CD4-positive, CD25-positive, alpha-beta regulatory T cell (primary cell): ENCODE measurements around the gene UBE2Q2. TPM values are rescaled to one million over a fixed set of nuclear protein-coding genes. Genes with fewer than 3 reads are reported as not detected.

ENCODE experiments used
- ATAC-seq, 2 donors: fragments of 150-1000 bp; cut with Tn5 transposase; one replicate each; pipeline ENCODE4 v1.10.0; 2021; ENCODE audit warnings: low read depth in 2 of 2, moderate number of reproducible peaks in 2 of 2, moderate library complexity in 1 of 2
- DNase-seq, 3 donors: peaks; one replicate each; pipeline versions ENCODE4 v3.0.0 to v3.0.0-alpha.2; 2012 to 2022; ENCODE audit warnings: mixed read lengths in 1 of 3
- H3K27ac ChIP-seq: one replicate; pipeline ENCODE4 v1.7.0; 2013; ENCODE audit warnings: mild to moderate bottlenecking, low read length; ENCODE audit not compliant: insufficient read depth, poor library complexity, severe bottlenecking
- H3K27me3 ChIP-seq: one replicate; pipeline ENCODE4 v1.7.0; 2013; ENCODE audit warnings: low read length; ENCODE audit not compliant: control insufficient read depth, insufficient read depth
- H3K36me3 ChIP-seq: one replicate; pipeline ENCODE4 v1.7.0; 2013; ENCODE audit warnings: mild to moderate bottlenecking, low read length, moderate library complexity; ENCODE audit not compliant: control insufficient read depth, insufficient read depth
- H3K4me1 ChIP-seq: 2 replicates; pipeline ENCODE4 v1.7.0; 2013; ENCODE audit warnings: mild to moderate bottlenecking, low read length; ENCODE audit not compliant: insufficient read depth, control insufficient read depth, poor library complexity, severe bottlenecking
- H3K4me3 ChIP-seq: one replicate; pipeline ENCODE4 v1.7.0; 2013; ENCODE audit warnings: low read depth, mild to moderate bottlenecking, low read length, moderate library complexity
- H3K9me3 ChIP-seq, 2 experiments: 1 replicate in 1 of 2; 2 replicates in 1 of 2; pipeline ENCODE4 v1.7.0; 2013; ENCODE audit warnings: low read length in 2 of 2, mild to moderate bottlenecking in 1 of 2, moderate library complexity in 1 of 2; ENCODE audit not compliant: control insufficient read depth in 2 of 2
- H3K27ac Mint-ChIP-seq, 3 donors: one replicate each; pipeline ENCODE4 v1.8.0; 2020 to 2022; ENCODE audit warnings: mild to moderate bottlenecking in 3 of 3, mixed read lengths in 3 of 3, moderate library complexity in 2 of 3
- H3K27me3 Mint-ChIP-seq: one replicate; pipeline ENCODE4 v1.8.0; 2022; ENCODE audit warnings: mild to moderate bottlenecking, mixed read lengths
- H3K36me3 Mint-ChIP-seq: one replicate; pipeline ENCODE4 v1.8.0; 2020; ENCODE audit warnings: mixed read lengths
- H3K4me1 Mint-ChIP-seq, 4 donors: one replicate each; pipeline ENCODE4 v1.8.0; 2020 to 2022; ENCODE audit warnings: mixed read lengths in 4 of 4, mild to moderate bottlenecking in 1 of 4
- H3K4me3 Mint-ChIP-seq, 4 donors: one replicate each; pipeline ENCODE4 v1.8.0; 2020 to 2022; ENCODE audit warnings: mild to moderate bottlenecking in 4 of 4, mixed read lengths in 4 of 4, moderate library complexity in 3 of 4
- H3K9me3 Mint-ChIP-seq, 7 donors: one replicate each; pipeline ENCODE4 v1.8.0; 2020 to 2022; ENCODE audit warnings: mixed read lengths in 7 of 7, mild to moderate bottlenecking in 3 of 7, moderate library complexity in 2 of 7
- polyA plus RNA-seq, 4 donors: library from polyadenylated mRNA; unstranded; fragments of 300-500 nt; fragmentation: Illumina TruSeq; gene quantifications; one replicate each; pipeline ENCODE4 v1.2.3, GENCODE V29; 2021
- total RNA-seq: library from RNA; stranded (reverse); gene quantifications from one replicate; pipeline ENCODE4 v1.2.3, GENCODE V29; 2022

UBE2Q2 gene
- total and polyA plus RNA-seq, 5 donors from 2014 or later, result 27.8 to 32.5 (median 29.5) TPM

GRCh38 chr15:75948761-75949296 is 105.6 kb downstream of the UBE2Q2 start:
- Mint-ChIP-seq H3K4me3 (no peak overlapping the region), H3K27me3 (peaks cover 61% of the 10 kb centered on the region), H3K9me3 (peaks cover 0 to 5% (median 0%) of the 10 kb centered on the region in 7 donors), H3K4me1 (no peaks in the 10 kb centered on the region), H3K36me3 (no peaks in the 10 kb centered on the region), H3K27ac (no peak overlapping the region)
- no peak for DNase-seq
- H3K9me3 ChIP-seq, result no peaks in the 10 kb centered on the region
- H3K4me1 ChIP-seq, result no peaks in the 10 kb centered on the region
- H3K27me3 ChIP-seq, result peaks cover 11% of the 10 kb centered on the region
- H3K27ac ChIP-seq, result no peak overlapping the region
- H3K36me3 ChIP-seq, result no peaks in the 10 kb centered on the region
- no peak for ATAC-seq
- H3K4me3 ChIP-seq, result no peak overlapping the region

Other genes with a start within 250 kb of the UBE2Q2 start
- 13.8 TPM for gene SNUPN, start 217.7 kb upstream of the UBE2Q2 start, total RNA-seq
- gene SNUPN, start 217.7 kb upstream of the UBE2Q2 start, polyA plus RNA-seq, result 10 to 100 TPM; 26.4 to 36.9 (median 31.1) TPM
- gene IMP3, start 203.2 kb upstream of the UBE2Q2 start, total RNA-seq, result 40.5 TPM
- gene IMP3, start 203.2 kb upstream of the UBE2Q2 start, polyA plus RNA-seq, result 100 to 1,000 TPM; 216 to 303 (median 283) TPM
- gene SNX33, start 195.5 kb upstream of the UBE2Q2 start, total RNA-seq, result 2.1 TPM
- 1 to 10 TPM in 1 of 4 donors, under 1 TPM in 3; 0.03 to 1.0 (median 0.53) TPM for gene SNX33, start 195.5 kb upstream of the UBE2Q2 start, polyA plus RNA-seq
- gene CSPG4, start 130.6 kb upstream of the UBE2Q2 start, total RNA-seq, result not detected
- not detected for gene CSPG4, start 130.6 kb upstream of the UBE2Q2 start, polyA plus RNA-seq
- gene FBXO22, start 60.4 kb downstream of the UBE2Q2 start, total RNA-seq, result 11.3 TPM
- 10 to 100 TPM; 19.5 to 27.3 (median 20.5) TPM for gene FBXO22, start 60.4 kb downstream of the UBE2Q2 start, polyA plus RNA-seq
- not detected for gene NRG4, start 169.0 kb downstream of the UBE2Q2 start, total RNA-seq
- not detected for gene NRG4, start 169.0 kb downstream of the UBE2Q2 start, polyA plus RNA-seq
- 0.25 TPM for gene TMEM266, start 216.5 kb downstream of the UBE2Q2 start, total RNA-seq
- under 1 TPM; 0.08 to 0.22 (median 0.16) TPM for gene TMEM266, start 216.5 kb downstream of the UBE2Q2 start, polyA plus RNA-seq